ENCODE data around the gene GTPBP2.

GRCh38 chr6:43625393-43625992 is 3.6 kb downstream of the GTPBP2 start:
- TF ChIP-seq YY1 (IDR thresholded peaks at IDR 0.05; ENCODE audit: insufficient read depth, insufficient read length), result no peak
- no peak for TF ChIP-seq ZNF274 (IDR thresholded peaks at IDR 0.05; ENCODE audit: low read depth, low read length)
- no peak for TF ChIP-seq SUZ12 (IDR thresholded peaks at IDR 0.05; ENCODE audit: extremely low read depth, insufficient read depth, insufficient read length)
